HCT116 (cell line): Measurements from ENCODE around the gene SNAPC4. TPM values are rescaled to one million over a fixed set of nuclear protein-coding genes. Genes with fewer than 3 reads are reported as not detected.

ENCODE experiments used
- ATAC-seq: fragments of 200-7000 bp; cut with Tn5 transposase; 2 replicates; pipeline ENCODE4 v1.9.1; 2020; ENCODE audit warnings: mild to moderate bottlenecking, moderate library complexity
- BruUV-seq: library from RNA; stranded (reverse); fragments of 400-500 nt; replicated peaks from 2 replicates; lab custom pipeline; 2021; lab: Mats Ljungman, UMichigan
- CTCF ChIA-PET: fragments of 300-600 bp; sonication (Branson Sonifier 250); formaldehyde crosslinking; loops from one replicate; lab custom pipeline; 2021; ENCODE audit warnings: antibody characterized with exemption; lab: Charles Lee
- POLR2A ChIA-PET: fragments of 300-600, 350-600 bp; sonication (Branson Sonifier 250); formaldehyde crosslinking; loops from one replicate; lab custom pipeline; 2021; ENCODE audit warnings: antibody characterized with exemption; lab: Charles Lee
- RAD21 ChIA-PET, 2 experiments: fragments of 300-600 bp; sonication (Branson Sonifier 250); formaldehyde crosslinking; loops; one replicate each; lab custom pipeline; 2023; ENCODE audit warnings: low total read pairs in 2 of 2; ENCODE audit not compliant: uncharacterized antibody in 2 of 2, unreplicated experiment in 2 of 2, low non-redundant PET in 1 of 2; lab: Charles Lee
- DNase-seq: peaks from one replicate; pipeline ENCODE4 v3.0.0-alpha.2; 2010; ENCODE audit warnings: low read depth, low spot score
- H2AFZ ChIP-seq: fragments of 200-600 bp; shearing (Covaris generic), sonication (generic); 2 replicates; pipeline ENCODE4 v1.6.1; 2017; ENCODE audit warnings: low read depth, mixed run types, mixed read lengths, antibody characterized with exemption, low read length; ENCODE audit not compliant: poor library complexity, severe bottlenecking
- H3K27ac ChIP-seq: 2 replicates; pipeline ENCODE4 v1.5.1; 2012; ENCODE audit warnings: low read depth, low read length
- H3K27me3 ChIP-seq: fragments of 200-600 bp; sonication (generic); 2 replicates; pipeline ENCODE4 v1.6.1; 2016; ENCODE audit warnings: mixed run types, low read length, mixed read lengths; ENCODE audit not compliant: insufficient read depth
- H3K36me3 ChIP-seq, 2 experiments: fragments of 200-500 bp in 1 of 2; fragments of 200-600 bp in 1 of 2; sonication (Bioruptor generic) in 1 of 2; sonication (generic) in 1 of 2; 2 replicates each; pipeline versions ENCODE4 v1.5.1 to v1.6.1; 2014 to 2016; ENCODE audit warnings: low read length in 2 of 2, inconsistent platforms in 1 of 2, mixed read lengths in 1 of 2, mixed run types in 1 of 2; ENCODE audit not compliant: insufficient read depth in 2 of 2, control insufficient read depth in 1 of 2
- H3K4me1 ChIP-seq, 2 experiments: fragments of 200-600 bp in 1 of 2; sonication (generic) in 1 of 2; 2 replicates each; pipeline versions ENCODE4 v1.5.1 to v1.6.1; 2012 to 2017; ENCODE audit warnings: low read length in 2 of 2, inconsistent platforms in 1 of 2, mild to moderate bottlenecking in 1 of 2, mixed read lengths in 1 of 2, mixed run types in 1 of 2, moderate library complexity in 1 of 2; ENCODE audit not compliant: insufficient read depth in 2 of 2, control insufficient read depth in 1 of 2
- H3K4me2 ChIP-seq: fragments of 200-600 bp; sonication (generic); 2 replicates; pipeline ENCODE4 v1.6.1; 2017; ENCODE audit warnings: mixed run types, low read length, mixed read lengths
- H3K4me3 ChIP-seq, 2 experiments: fragments of 200-600 bp in 1 of 2; sonication (generic) in 1 of 2; replicated peaks in 1 of 2; 2 replicates each; pipeline ENCODE4 v1.5.1; 2011 to 2016; ENCODE audit warnings: low read length in 2 of 2, control low read depth in 1 of 2, low read depth in 1 of 2, mild to moderate bottlenecking in 1 of 2, mixed read lengths in 1 of 2, mixed run types in 1 of 2
- H3K79me2 ChIP-seq: fragments of 200-600 bp; sonication (generic); 2 replicates; pipeline ENCODE4 v1.6.1; 2017; ENCODE audit warnings: mild to moderate bottlenecking, mixed run types, low read length, moderate library complexity, mixed read lengths; ENCODE audit not compliant: insufficient read depth
- H3K9ac ChIP-seq: fragments of 200-600 bp; sonication (generic); 2 replicates; pipeline ENCODE4 v1.6.1; 2016; ENCODE audit warnings: low read length, mixed read lengths
- H3K9me2 ChIP-seq: fragments of 200-600 bp; sonication (generic), shearing (Covaris generic); 2 replicates; pipeline ENCODE4 v1.6.1; 2017; ENCODE audit warnings: mixed run types, mild to moderate bottlenecking, moderate library complexity; ENCODE audit not compliant: insufficient read depth
- H3K9me3 ChIP-seq, 2 experiments: fragments of 200-500 bp in 1 of 2; fragments of 200-600 bp in 1 of 2; sonication (Bioruptor generic) in 1 of 2; sonication (generic) in 1 of 2; 2 replicates each; pipeline ENCODE4 v1.6.1; 2014 to 2017; ENCODE audit warnings: low read length in 2 of 2, mixed read lengths in 2 of 2, inconsistent platforms in 1 of 2, low read depth in 1 of 2, mild to moderate bottlenecking in 1 of 2, mixed run types in 1 of 2, moderate library complexity in 1 of 2; ENCODE audit not compliant: control insufficient read depth in 1 of 2, insufficient read depth in 1 of 2
- H4K20me1 ChIP-seq: fragments of 200-600 bp; sonication (generic), shearing (Covaris generic); 2 replicates; pipeline ENCODE4 v1.6.1; 2017; ENCODE audit warnings: mixed run types, mild to moderate bottlenecking, moderate library complexity; ENCODE audit not compliant: insufficient read depth
- ATF3 ChIP-seq: IDR thresholded peaks from 2 replicates; pipeline ENCODE4 v1.6.1; 2012
- CBX3 ChIP-seq: IDR thresholded peaks from 2 replicates; pipeline ENCODE4 v1.6.1; 2012; ENCODE audit warnings: low read depth
- CEBPB ChIP-seq: IDR thresholded peaks from 2 replicates; pipeline ENCODE4 v1.6.1; 2012; ENCODE audit warnings: low read depth
- EGR1 ChIP-seq: IDR thresholded peaks from 2 replicates; pipeline ENCODE4 v1.6.1; 2012; ENCODE audit warnings: low read depth
- FOSL1 ChIP-seq: IDR thresholded peaks from 2 replicates; pipeline ENCODE4 v1.6.1; 2012; ENCODE audit warnings: low read depth
- JUND ChIP-seq: IDR thresholded peaks from 2 replicates; pipeline ENCODE4 v1.6.1; 2012
- POLR2A ChIP-seq: IDR thresholded peaks from 2 replicates; pipeline ENCODE4 v1.7.0; 2011; ENCODE audit warnings: borderline replicate concordance; ENCODE audit not compliant: insufficient read depth, insufficient read length; ENCODE audit errors: extremely low read depth
- POLR2AphosphoS5 ChIP-seq: IDR thresholded peaks from 2 replicates; pipeline ENCODE4 v1.6.1; 2011; ENCODE audit warnings: mild to moderate bottlenecking, low read depth, low read length, moderate library complexity
- RAD21 ChIP-seq: IDR thresholded peaks from 2 replicates; pipeline ENCODE4 v1.6.1; 2012; ENCODE audit warnings: low read depth, mild to moderate bottlenecking
- REST ChIP-seq: IDR thresholded peaks from 2 replicates; pipeline ENCODE4 v1.6.1; 2012; ENCODE audit warnings: low read depth
- SIN3A ChIP-seq: IDR thresholded peaks from 2 replicates; pipeline ENCODE4 v1.6.1; 2012; ENCODE audit warnings: low read depth
- SP1 ChIP-seq: IDR thresholded peaks from 2 replicates; pipeline ENCODE4 v1.6.1; 2012; ENCODE audit warnings: low read depth
- SRF ChIP-seq: IDR thresholded peaks from 2 replicates; pipeline ENCODE4 v1.6.1; 2012; ENCODE audit warnings: low read depth
- TCF7L2 ChIP-seq: IDR thresholded peaks from 2 replicates; pipeline ENCODE4 v1.7.0; 2011; ENCODE audit warnings: borderline replicate concordance, inconsistent platforms; ENCODE audit not compliant: insufficient read depth, insufficient read length; ENCODE audit errors: extremely low read depth
- YY1 ChIP-seq: IDR thresholded peaks from 2 replicates; pipeline ENCODE4 v1.6.1; 2011; ENCODE audit warnings: low read length, low read depth, moderate library complexity, mild to moderate bottlenecking; ENCODE audit not compliant: insufficient replicate concordance; ENCODE audit errors: extremely low read depth
- ZBTB33 ChIP-seq: IDR thresholded peaks from 2 replicates; pipeline ENCODE4 v1.6.1; 2011; ENCODE audit warnings: mild to moderate bottlenecking, low read length, moderate library complexity; ENCODE audit not compliant: insufficient replicate concordance; ENCODE audit errors: extremely low read depth
- ZNF274 ChIP-seq: fragments of 200-500 bp; sonication (Bioruptor generic); IDR thresholded peaks from 2 replicates; pipeline ENCODE4 v1.6.1; 2014; ENCODE audit warnings: mild to moderate bottlenecking, low read depth, low read length, inconsistent platforms
- intact Hi-C: fragments of 100-400 bp; cut with micrococcal nuclease; formaldehyde crosslinking; loops from 2 replicates; pipeline ENCODE4 v1.10.0; 2022
- total RNA-seq: library from RNA; stranded (reverse); gene quantifications from one replicate; pipeline ENCODE4 v1.2.1, GENCODE V29; 2021; ENCODE audit not compliant: unreplicated experiment

Gene SNAPC4
- total RNA-seq, 1 experiment from 2014 or later = 20.4 TPM

- TF ChIP-seq ZBTB33 = no peak
- TF ChIP-seq TCF7L2 = no peak
- no peak for TF ChIP-seq JUND
- TF ChIP-seq SIN3A = no peak
- TF ChIP-seq SP1 = no peak
- TF ChIP-seq RAD21 = no peak
Measured at GRCh38 chr9:136379003-136379287, 21.0 kb downstream of the SNAPC4 start (continued).

GRCh38 chr9:136378170-136379002 is 21.6 kb downstream of the SNAPC4 start:
- ATAC-seq = no peak
- RAD21 ChIA-PET = no interaction called here
- intact Hi-C loops = no loop called here
- CTCF ChIA-PET = no interaction called here
- Histone ChIP-seq H3K4me3 (no peak overlapping the region), H3K9me2 (no peaks in the 10 kb centered on the region), H4K20me1 (no peaks in the 10 kb centered on the region), H3K4me2 (no peak overlapping the region), H3K4me1 (no peaks in the 10 kb centered on the region), H3K27me3 (no peaks in the 10 kb centered on the region), H2AFZ (no peak overlapping the region), H3K27ac (no peak overlapping the region), H3K9ac (no peak overlapping the region), H3K79me2 (no peaks in the 10 kb centered on the region), H3K9me3 (no peaks in the 10 kb centered on the region), H3K36me3 (peaks cover under 1 to 9% of the 10 kb centered on the region in 2 experiments; a peak in 3 of 4 replicates)
- no peak for DNase-seq
- BruUV-seq = TSS peak; percentile 17
- TF ChIP-seq FOSL1 (no peak), TCF7L2 (no peak), RAD21 (no peak), REST (no peak), SRF (no peak), SP1 (no peak), POLR2AphosphoS5 (no peak), ATF3 (no peak), ZNF274 (no peak), EGR1 (no peak), CBX3 (no peak), CEBPB (no peak), POLR2A (no peak), YY1 (no peak), SIN3A (no peak)
- POLR2A ChIA-PET = no interaction called here
